Measurements from ENCODE around the gene ARPC1A.

- TF ChIP-seq, protein P1, sequence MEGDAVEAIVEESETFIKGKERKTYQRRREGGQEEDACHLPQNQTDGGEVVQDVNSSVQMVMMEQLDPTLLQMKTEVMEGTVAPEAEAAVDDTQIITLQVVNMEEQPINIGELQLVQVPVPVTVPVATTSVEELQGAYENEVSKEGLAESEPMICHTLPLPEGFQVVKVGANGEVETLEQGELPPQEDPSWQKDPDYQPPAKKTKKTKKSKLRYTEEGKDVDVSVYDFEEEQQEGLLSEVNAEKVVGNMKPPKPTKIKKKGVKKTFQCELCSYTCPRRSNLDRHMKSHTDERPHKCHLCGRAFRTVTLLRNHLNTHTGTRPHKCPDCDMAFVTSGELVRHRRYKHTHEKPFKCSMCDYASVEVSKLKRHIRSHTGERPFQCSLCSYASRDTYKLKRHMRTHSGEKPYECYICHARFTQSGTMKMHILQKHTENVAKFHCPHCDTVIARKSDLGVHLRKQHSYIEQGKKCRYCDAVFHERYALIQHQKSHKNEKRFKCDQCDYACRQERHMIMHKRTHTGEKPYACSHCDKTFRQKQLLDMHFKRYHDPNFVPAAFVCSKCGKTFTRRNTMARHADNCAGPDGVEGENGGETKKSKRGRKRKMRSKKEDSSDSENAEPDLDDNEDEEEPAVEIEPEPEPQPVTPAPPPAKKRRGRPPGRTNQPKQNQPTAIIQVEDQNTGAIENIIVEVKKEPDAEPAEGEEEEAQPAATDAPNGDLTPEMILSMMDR (IDR thresholded peaks at IDR 0.05; ENCODE audit: low read depth, low read length, poor library complexity, severe bottlenecking): no peak
- TF ChIP-seq EZH2phosphoT487 (IDR thresholded peaks at IDR 0.05; ENCODE audit: borderline replicate concordance, low read length): no peak
Observed at GRCh38 chr7:99311702-99312101, 14.0 kb upstream of the ARPC1A start.

Measured in DOHH2 (cell line).